Esophagus squamous epithelium (tissue), 4 donors: ENCODE data around the gene PRPF40A.

Source experiments
- CTCF ChIP-seq, 6 experiments: fragments of 450-650 bp in 4 of 6; fragments of 200-600 bp in 2 of 6; sonication (generic) in 2 of 6; IDR thresholded peaks; one replicate each; pipeline ENCODE4 v1.5.1; 2016 to 2019; ENCODE audit warnings: antibody characterized with exemption in 6 of 6, mild to moderate bottlenecking in 4 of 6, moderate library complexity in 4 of 6
- POLR2A ChIP-seq, 4 donors: fragments of 450-650 bp; IDR thresholded peaks; one replicate each; pipeline ENCODE4 v1.6.1; 2017; ENCODE audit warnings: antibody characterized with exemption in 4 of 4, mild to moderate bottlenecking in 4 of 4, moderate library complexity in 3 of 4

GRCh38 chr2:152650768-152651371 lies 66.4 kb downstream of the PRPF40A start:
- TF ChIP-seq CTCF (IDR thresholded peaks at IDR 0.05), result no peak
- TF ChIP-seq POLR2A (IDR thresholded peaks at IDR 0.05), result no peak
